GM23248 (cell line): ENCODE results near the gene ARHGEF12. TPM values are rescaled to one million over a fixed set of nuclear protein-coding genes. Genes with fewer than 3 reads are reported as not detected.

Experiments used
- DNase-seq: peaks from one replicate; pipeline ENCODE4 v3.0.0-alpha.2; 2015
- H2AFZ ChIP-seq: fragments of 200-600 bp; sonication (generic); 2 replicates; pipeline ENCODE4 v1.6.1; 2016; ENCODE audit warnings: antibody characterized with exemption
- H3F3A ChIP-seq: fragments of 200-600 bp; sonication (generic); 2 replicates; pipeline ENCODE4 v1.6.1; 2016; ENCODE audit warnings: mild to moderate bottlenecking, antibody characterized with exemption, mixed run types; ENCODE audit not compliant: insufficient read depth
- H3K27ac ChIP-seq: fragments of 200-600 bp; sonication (generic); 2 replicates; pipeline ENCODE4 v1.5.1; 2016; ENCODE audit warnings: mild to moderate bottlenecking
- H3K27me3 ChIP-seq: fragments of 200-600 bp; sonication (generic); replicated peaks from 2 replicates; pipeline ENCODE4 v1.6.1; 2016; ENCODE audit warnings: mild to moderate bottlenecking; ENCODE audit not compliant: insufficient read depth
- H3K36me3 ChIP-seq: fragments of 200-600 bp; sonication (generic); 2 replicates; pipeline ENCODE4 v1.6.1; 2016; ENCODE audit warnings: low read depth, mild to moderate bottlenecking
- H3K4me1 ChIP-seq: fragments of 200-600 bp; sonication (generic); 2 replicates; pipeline ENCODE4 v1.6.1; 2016; ENCODE audit warnings: mild to moderate bottlenecking; ENCODE audit not compliant: insufficient read depth
- H3K4me2 ChIP-seq: fragments of 200-600 bp; sonication (generic); one replicate; pipeline ENCODE4 v1.6.1; 2016; ENCODE audit warnings: mild to moderate bottlenecking; ENCODE audit not compliant: unreplicated experiment
- H3K4me3 ChIP-seq: fragments of 200-600 bp; sonication (generic); 2 replicates; pipeline ENCODE4 v1.5.1; 2016; ENCODE audit warnings: mild to moderate bottlenecking
- H3K79me2 ChIP-seq: fragments of 200-600 bp; sonication (generic); 2 replicates; pipeline ENCODE4 v1.6.1; 2016; ENCODE audit warnings: mild to moderate bottlenecking; ENCODE audit not compliant: insufficient read depth
- H3K9ac ChIP-seq: fragments of 200-600 bp; sonication (generic); 2 replicates; pipeline ENCODE4 v1.6.1; 2016; ENCODE audit warnings: mild to moderate bottlenecking
- H3K9me2 ChIP-seq: fragments of 200-600 bp; sonication (generic); 2 replicates; pipeline ENCODE4 v1.6.1; 2016; ENCODE audit warnings: mixed run types, mild to moderate bottlenecking, moderate library complexity; ENCODE audit not compliant: insufficient read depth
- H3K9me3 ChIP-seq: fragments of 200-600 bp; sonication (generic); one replicate; pipeline ENCODE4 v1.6.1; 2017; ENCODE audit warnings: low read depth
- H4K20me1 ChIP-seq: fragments of 200-600 bp; sonication (generic); 2 replicates; pipeline ENCODE4 v1.6.0; 2016; ENCODE audit not compliant: insufficient read depth
- EZH2 ChIP-seq: fragments of 200-600 bp; sonication (generic); IDR thresholded peaks from 2 replicates; pipeline ENCODE4 v1.6.1; 2018; ENCODE audit warnings: antibody characterized with exemption, mild to moderate bottlenecking; ENCODE audit not compliant: insufficient read depth, poor library complexity, severe bottlenecking
- EZH2phosphoT487 ChIP-seq: fragments of 200-600 bp; sonication (generic); IDR thresholded peaks from 2 replicates; pipeline ENCODE4 v1.6.1; 2018; ENCODE audit warnings: antibody characterized with exemption, moderate library complexity, mild to moderate bottlenecking, low read depth; ENCODE audit not compliant: insufficient read depth
- WGBS, 2 experiments: methylation state at CpG; one replicate each; pipeline ENCODE4 v1.1.6; 2015 to 2017; ENCODE audit warnings: low lambda C conversion rate in 2 of 2, low coverage in 1 of 2; ENCODE audit errors: missing lambda C conversion rate in 2 of 2; 5-methylcytosine and 5-hydroxymethylcytosine counted together
- in situ Hi-C: fragments of 300-500 bp; cut with MboI; formaldehyde crosslinking; loops from 2 replicates; pipeline ENCODE4 v1.15.0; 2020
- polyA plus RNA-seq: library from polyadenylated mRNA; unstranded; fragments of >200 nt; fragmentation: Nextera tagmentation; extraction: Ambion mirVana; gene quantifications from 2 replicates; pipeline ENCODE4 v1.2.1, GENCODE V29; 2016
- total RNA-seq: library from RNA; depleted of rRNA; stranded (reverse); fragments of >200 nt; shearing (Covaris generic); gene quantifications from 2 replicates; pipeline ENCODE4 v1.2.3, GENCODE V29; 2014

ARHGEF12 gene
- total and polyA plus RNA-seq, 2 experiments from 2014 or later, result 20.4 to 52.7 TPM

GRCh38 chr11:120358729-120359128 lies 22.5 kb downstream of the ARHGEF12 start:
- Histone ChIP-seq H3K4me1 (peaks cover 21% of the 10 kb centered on the region), H3K9me2 (no peaks in the 10 kb centered on the region), H3K36me3 (no peaks in the 10 kb centered on the region), H3K27me3 (no peaks in the 10 kb centered on the region), H4K20me1 (peaks cover 42% of the 10 kb centered on the region; the same call in 1 of the 2 replicates), H3K27ac (no peak overlapping the region), H3K9me3 (no peaks in the 10 kb centered on the region), H3K9ac (no peak overlapping the region), H3F3A (peaks cover 2% of the 10 kb centered on the region; the same call in 1 of the 2 replicates), H3K4me3 (no peak overlapping the region), H3K4me2 (no peak overlapping the region), H3K79me2 (peaks cover 100% of the 10 kb centered on the region), H2AFZ (no peak overlapping the region)
- no peak for DNase-seq
- WGBS, 2 experiments, result 95 to 96% methylated on average over 3 of the region's 3 CpGs
- no peak for TF ChIP-seq EZH2
- in situ Hi-C loops, result no loop called here

DNA sequence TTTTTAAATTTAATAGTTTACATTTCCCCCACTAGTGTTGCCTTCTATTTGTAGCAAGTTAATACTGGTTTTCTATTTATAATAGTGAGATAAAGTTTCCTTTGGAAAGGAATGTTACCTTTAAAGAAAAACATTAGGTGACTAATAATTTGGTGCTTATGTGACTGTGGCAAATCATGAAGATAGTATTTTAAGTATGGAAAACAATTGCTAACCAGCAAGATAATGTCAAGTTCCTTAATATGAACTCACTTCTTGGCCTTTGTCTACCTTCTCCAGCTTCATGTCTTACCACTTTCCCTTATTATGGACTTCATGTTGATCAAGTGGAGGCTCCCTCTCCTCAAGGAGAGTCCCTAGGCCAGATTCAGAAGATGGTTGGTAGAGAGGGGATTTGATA lies 27.2 kb downstream of the ARHGEF12 start:
- in situ Hi-C loops, result no loop called here
- no peak for TF ChIP-seq EZH2phosphoT487
- no peak for TF ChIP-seq EZH2
- H3K79me2 ChIP-seq, result peaks cover 100% of the 10 kb centered on the region
- H3K9me2 ChIP-seq, result no peaks in the 10 kb centered on the region
- no peak overlapping the region for H3K4me3 ChIP-seq
- no peaks in the 10 kb centered on the region for H3K27me3 ChIP-seq
- H4K20me1 ChIP-seq, result peaks cover 11% of the 10 kb centered on the region; the same call in 1 of the 2 replicates
- H3K4me2 ChIP-seq, result no peak overlapping the region
- no peaks in the 10 kb centered on the region for H3K36me3 ChIP-seq
- peaks cover 24% of the 10 kb centered on the region for H3K4me1 ChIP-seq
- no peak overlapping the region for H3K9ac ChIP-seq
- no peak overlapping the region for H3K27ac ChIP-seq
- DNase-seq, result peak; percentile 33
- peaks cover 7% of the 10 kb centered on the region; the same call in 1 of the 2 replicates for H3F3A ChIP-seq
- H2AFZ ChIP-seq, result no peak overlapping the region
- no peaks in the 10 kb centered on the region for H3K9me3 ChIP-seq

DNA sequence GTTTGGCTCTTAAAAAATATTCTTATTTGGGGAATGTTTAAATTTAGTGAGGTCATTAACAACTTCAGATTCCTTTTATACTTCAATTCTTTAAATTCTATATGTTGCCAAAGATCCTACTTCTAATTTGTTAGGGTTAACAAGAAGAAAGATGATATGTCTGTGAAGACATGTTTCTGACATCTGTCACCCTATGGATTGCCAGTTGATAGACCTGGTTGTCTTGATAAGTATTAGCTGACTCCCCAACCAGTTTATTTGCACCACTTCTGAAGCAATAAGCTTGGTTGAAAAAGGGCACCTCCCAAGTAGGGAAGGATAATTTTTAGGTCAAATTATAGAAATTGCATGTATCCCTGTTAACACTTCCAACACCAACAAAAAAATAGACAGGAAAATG lies 29.3 kb downstream of the ARHGEF12 start:
- Histone ChIP-seq H3K4me3 (no peak overlapping the region), H3K4me2 (no peak overlapping the region), H3K9me2 (no peaks in the 10 kb centered on the region), H3K79me2 (peaks cover 100% of the 10 kb centered on the region), H3K36me3 (no peaks in the 10 kb centered on the region), H4K20me1 (peaks cover 7% of the 10 kb centered on the region), H2AFZ (no peak overlapping the region), H3K9me3 (no peaks in the 10 kb centered on the region), H3K9ac (no peak overlapping the region), H3K4me1 (peaks cover 24% of the 10 kb centered on the region), H3K27ac (no peak overlapping the region), H3K27me3 (no peaks in the 10 kb centered on the region), H3F3A (peaks cover 7% of the 10 kb centered on the region; the same call in 1 of the 2 replicates)
- DNase-seq, result no peak
- TF ChIP-seq EZH2phosphoT487 (no peak), EZH2 (no peak)
- in situ Hi-C loops, result no loop called here

DNA sequence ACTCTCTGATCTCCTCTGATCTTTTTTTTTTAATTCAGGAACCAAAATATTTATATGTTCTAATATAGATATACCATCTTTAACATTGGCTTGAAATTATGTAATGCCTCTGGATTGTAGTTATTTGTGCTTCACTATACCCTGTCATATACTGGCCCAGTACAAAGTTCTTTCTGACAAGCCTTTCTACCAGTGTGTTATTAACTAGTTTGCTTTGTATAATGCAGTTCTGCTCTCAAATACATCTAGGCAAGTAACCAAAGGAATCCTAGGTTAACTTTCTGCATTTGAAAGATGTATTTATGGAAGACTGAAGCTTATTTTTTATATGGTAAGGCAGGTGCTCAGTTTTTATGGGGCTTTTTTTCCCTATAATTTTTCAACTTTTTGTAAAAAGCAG lies 36.1 kb downstream of the ARHGEF12 start:
- peaks cover 23% of the 10 kb centered on the region for H4K20me1 ChIP-seq
- no peak overlapping the region for H3K27ac ChIP-seq
- TF ChIP-seq EZH2 (no peak), EZH2phosphoT487 (no peak)

DNA sequence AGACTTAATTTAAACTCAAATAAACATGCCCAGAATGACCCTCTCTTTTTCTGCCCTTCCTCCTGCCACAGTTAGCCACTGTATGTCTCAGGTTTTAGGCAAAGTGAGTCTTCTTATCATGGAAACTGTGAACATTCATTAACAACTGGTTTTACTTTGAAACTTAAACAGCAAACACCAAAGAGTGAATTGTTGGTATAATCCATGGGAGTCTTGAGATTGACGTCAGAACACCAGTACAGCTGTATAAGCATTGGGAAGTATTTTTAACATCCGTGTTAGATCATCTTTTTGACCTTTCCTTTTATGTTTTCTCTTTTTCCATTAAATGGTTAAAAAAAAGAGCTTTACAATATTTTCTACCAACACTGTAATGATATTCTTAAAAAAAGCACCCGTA lies 38.9 kb downstream of the ARHGEF12 start:
- H3K9me2 ChIP-seq, result no peaks in the 10 kb centered on the region
- in situ Hi-C loops, result no loop called here
- no peak overlapping the region for H3K4me2 ChIP-seq
- H3K9ac ChIP-seq, result no peak overlapping the region
- peaks cover 100% of the 10 kb centered on the region for H3K79me2 ChIP-seq
- peaks cover 23% of the 10 kb centered on the region for H4K20me1 ChIP-seq
- WGBS, 2 experiments, result 97 to 100% methylated on average over 3 of the region's 3 CpGs
- H3K27ac ChIP-seq, result no peak overlapping the region
- no peak for TF ChIP-seq EZH2
- no peak for TF ChIP-seq EZH2phosphoT487
- H3F3A ChIP-seq, result no peaks in the 10 kb centered on the region
- H3K9me3 ChIP-seq, result no peaks in the 10 kb centered on the region
- no peak overlapping the region for H3K4me3 ChIP-seq
- no peaks in the 10 kb centered on the region for H3K36me3 ChIP-seq
- no peak overlapping the region for H2AFZ ChIP-seq
- H3K27me3 ChIP-seq, result no peaks in the 10 kb centered on the region
- H3K4me1 ChIP-seq, result peaks cover 14% of the 10 kb centered on the region
- DNase-seq, result no peak

More for the DNA sequence above, 36.1 kb downstream of the ARHGEF12 start:
- Histone ChIP-seq H2AFZ (no peak overlapping the region), H3K4me3 (no peak overlapping the region), H3K4me2 (no peak overlapping the region), H3K27me3 (no peaks in the 10 kb centered on the region), H3F3A (no peaks in the 10 kb centered on the region), H3K36me3 (no peaks in the 10 kb centered on the region), H3K9me2 (no peaks in the 10 kb centered on the region), H3K79me2 (peaks cover 100% of the 10 kb centered on the region), H3K9me3 (no peaks in the 10 kb centered on the region), H3K9ac (no peak overlapping the region), H3K4me1 (peaks cover 5% of the 10 kb centered on the region; the same call in 1 of the 2 replicates)
- no peak for DNase-seq
- in situ Hi-C loops, result no loop called here
